ENCODE data around the gene GALNS.

DNA sequence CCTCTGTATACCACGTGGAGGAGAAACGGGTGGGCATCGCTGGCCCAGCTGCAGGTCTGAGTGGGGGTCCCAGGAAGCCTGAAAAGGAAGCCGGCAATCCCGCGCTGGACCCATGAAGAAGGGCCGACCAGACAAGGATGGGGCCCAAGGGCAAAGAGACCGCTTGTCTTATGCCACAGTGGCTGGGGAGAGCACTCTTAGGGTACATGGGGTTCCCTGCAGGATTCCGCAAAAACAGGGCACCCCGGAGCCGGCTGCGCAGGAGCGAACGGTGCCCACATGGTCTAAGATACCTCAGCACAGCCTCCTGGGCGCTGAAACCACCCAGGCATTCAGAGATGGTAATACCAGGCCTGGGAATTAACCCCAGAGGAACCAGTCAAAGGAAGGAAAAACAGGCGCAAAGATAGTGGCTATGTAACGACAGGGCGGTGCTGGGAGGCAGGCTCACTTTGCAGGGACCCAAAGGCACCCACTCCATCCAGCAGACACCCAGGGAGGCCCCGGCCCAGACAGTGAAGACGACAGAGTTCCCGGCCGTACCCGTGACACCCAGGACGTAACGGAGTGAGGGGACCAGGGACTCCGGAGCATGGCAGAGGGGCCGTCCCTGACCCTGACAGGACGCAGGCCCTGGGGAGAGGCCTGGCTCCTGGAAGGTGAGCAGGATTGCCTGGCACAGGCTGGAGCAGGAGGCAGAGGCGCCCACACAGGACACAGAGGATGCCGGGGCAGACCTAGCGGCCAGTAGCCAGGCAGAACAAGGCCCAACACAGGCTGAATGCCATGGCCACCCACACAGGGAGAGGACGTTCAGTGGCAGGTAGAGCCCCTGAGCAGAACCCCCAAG, 82.0 kb downstream of the GALNS start:
- TF ChIP-seq POLR2A (IDR thresholded peaks at IDR 0.05; ENCODE audit: low read depth, low read length) (no peak), EZH2 (IDR thresholded peaks at IDR 0.05; ENCODE audit: borderline replicate concordance, low read depth, low read length, severe bottlenecking) (no peak)
- TF ChIP-seq, protein P1, sequence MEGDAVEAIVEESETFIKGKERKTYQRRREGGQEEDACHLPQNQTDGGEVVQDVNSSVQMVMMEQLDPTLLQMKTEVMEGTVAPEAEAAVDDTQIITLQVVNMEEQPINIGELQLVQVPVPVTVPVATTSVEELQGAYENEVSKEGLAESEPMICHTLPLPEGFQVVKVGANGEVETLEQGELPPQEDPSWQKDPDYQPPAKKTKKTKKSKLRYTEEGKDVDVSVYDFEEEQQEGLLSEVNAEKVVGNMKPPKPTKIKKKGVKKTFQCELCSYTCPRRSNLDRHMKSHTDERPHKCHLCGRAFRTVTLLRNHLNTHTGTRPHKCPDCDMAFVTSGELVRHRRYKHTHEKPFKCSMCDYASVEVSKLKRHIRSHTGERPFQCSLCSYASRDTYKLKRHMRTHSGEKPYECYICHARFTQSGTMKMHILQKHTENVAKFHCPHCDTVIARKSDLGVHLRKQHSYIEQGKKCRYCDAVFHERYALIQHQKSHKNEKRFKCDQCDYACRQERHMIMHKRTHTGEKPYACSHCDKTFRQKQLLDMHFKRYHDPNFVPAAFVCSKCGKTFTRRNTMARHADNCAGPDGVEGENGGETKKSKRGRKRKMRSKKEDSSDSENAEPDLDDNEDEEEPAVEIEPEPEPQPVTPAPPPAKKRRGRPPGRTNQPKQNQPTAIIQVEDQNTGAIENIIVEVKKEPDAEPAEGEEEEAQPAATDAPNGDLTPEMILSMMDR (IDR thresholded peaks at IDR 0.05; ENCODE audit: extremely low read depth in 1 of 2, insufficient read depth in 1 of 2, low read depth in 1 of 2, low read length in 2 of 2), result no peak
- TF ChIP-seq, protein P2, sequence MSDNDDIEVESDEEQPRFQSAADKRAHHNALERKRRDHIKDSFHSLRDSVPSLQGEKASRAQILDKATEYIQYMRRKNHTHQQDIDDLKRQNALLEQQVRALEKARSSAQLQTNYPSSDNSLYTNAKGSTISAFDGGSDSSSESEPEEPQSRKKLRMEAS (IDR thresholded peaks at IDR 0.05; ENCODE audit: insufficient read depth, insufficient read length), result no peak
